Measurements from ENCODE around the gene OGT. TPM values are rescaled to one million over a fixed set of nuclear protein-coding genes. Genes with fewer than 3 reads are reported as not detected.

Gene OGT
- 164 and 197 TPM in 2 replicates for total RNA-seq

GRCh38 chrX:71532753-71533425 lies at the start of gene OGT:
Gene OGT, plus strand, starts transcription at chrX:71533104. Its CDS starts 196 bp downstream, at chrX:71533300.

GRCh38 chrX:71578253-71579135 lies 45.6 kb downstream of the OGT start, which contains the start of gene GCNA:
Gene GCNA, plus strand, starts transcription at chrX:71578437. Its CDS starts 2,385 bp downstream, at chrX:71580822.

GRCh38 chrX:71618303-71618721 lies 85.4 kb downstream of the OGT start, which contains the start of gene CXCR3:
Gene CXCR3, minus strand, starts transcription at chrX:71618511. Its CDS starts 62 bp downstream, at chrX:71618449.

Small RNA genes lying within 50 kb of the gene (small RNA-seq; reads per million reads assigned to genes)
- gene RF00019, result not detected

Other genes with a start within 250 kb of the OGT start
- 450 and 541 TPM in 2 replicates for gene NONO, start 249.5 kb upstream of the OGT start, total RNA-seq
- 2.0 and 2.7 TPM in 2 replicates for gene ITGB1BP2, start 231.4 kb upstream of the OGT start, total RNA-seq
- 25.8 and 42.4 TPM in 2 replicates for gene TAF1, start 166.7 kb upstream of the OGT start, total RNA-seq
- gene GCNA, start 45.3 kb downstream of the OGT start, total RNA-seq, result 0.98 and 2.6 TPM in 2 replicates
- gene CXCR3, start 85.4 kb downstream of the OGT start, total RNA-seq, result not detected in 2 replicates
- not detected in 2 replicates for gene CXorf49, start 185.2 kb downstream of the OGT start, total RNA-seq
- gene CXorf49B, start 230.2 kb downstream of the OGT start, total RNA-seq, result not detected in 2 replicates

Measured in vein endothelial cell (primary cell).